ENCODE results near the gene KAZN.

The KAZN gene

GRCh38 chr1:14800014-14800413 lies 201.5 kb downstream of the KAZN start:
- in situ Hi-C loops (cut with HindIII; ENCODE audit: low sequenced_read_pairs) = no loop called here

GRCh38 chr1:14800500-14801076 lies 202.1 kb downstream of the KAZN start:
- H3K4me3 ChIP-seq (ENCODE audit: low read depth, low read length) = no peak overlapping the region
- no peak for DNase-seq (ENCODE audit: low read depth)
- in situ Hi-C loops (cut with HindIII; ENCODE audit: low sequenced_read_pairs) = no loop called here
- TF ChIP-seq CTCF (IDR thresholded peaks at IDR 0.05; ENCODE audit: low read depth, low read length, missing control alignments) = no peak

More at GRCh38 chr1:14800014-14800413, 201.5 kb downstream of the KAZN start:
- no peak for TF ChIP-seq CTCF (IDR thresholded peaks at IDR 0.05; ENCODE audit: low read depth, low read length, missing control alignments)
- no peak overlapping the region for H3K4me3 ChIP-seq (ENCODE audit: low read depth, low read length)
- DNase-seq (ENCODE audit: low read depth) = no peak

- no peak overlapping the region for H3K4me3 ChIP-seq (ENCODE audit: low read depth, low read length)
- no peak for DNase-seq (ENCODE audit: low read depth)
- in situ Hi-C loops (cut with HindIII; ENCODE audit: low sequenced_read_pairs) = no loop called here
- TF ChIP-seq CTCF (IDR thresholded peaks at IDR 0.05; ENCODE audit: low read depth, low read length, missing control alignments) = no peak
These were observed 204.7 kb downstream of the KAZN start for GRCh38 chr1:14803002-14803789.

- in situ Hi-C loops (cut with HindIII; ENCODE audit: low sequenced_read_pairs) = no loop called here
- TF ChIP-seq CTCF (IDR thresholded peaks at IDR 0.05; ENCODE audit: low read depth, low read length, missing control alignments) = peak; percentile 35
- no peak overlapping the region for H3K4me3 ChIP-seq (ENCODE audit: low read depth, low read length)
- no peak for DNase-seq (ENCODE audit: low read depth)
These were observed 206.1 kb downstream of the KAZN start for GRCh38 chr1:14804626-14805025.

GRCh38 chr1:14806772-14807171 lies 208.3 kb downstream of the KAZN start:
- in situ Hi-C loops (cut with HindIII; ENCODE audit: low sequenced_read_pairs) = no loop called here
- no peak for DNase-seq (ENCODE audit: low read depth)
- H3K4me3 ChIP-seq (ENCODE audit: low read depth, low read length) = no peak overlapping the region
- TF ChIP-seq CTCF (IDR thresholded peaks at IDR 0.05; ENCODE audit: low read depth, low read length, missing control alignments) = no peak

- no peak for TF ChIP-seq CTCF (IDR thresholded peaks at IDR 0.05; ENCODE audit: low read depth, low read length, missing control alignments)
- in situ Hi-C loops (cut with HindIII; ENCODE audit: low sequenced_read_pairs) = no loop called here
- no peak for DNase-seq (ENCODE audit: low read depth)
- no peak overlapping the region for H3K4me3 ChIP-seq (ENCODE audit: low read depth, low read length)
These were observed 210.3 kb downstream of the KAZN start for GRCh38 chr1:14808768-14809167.

Data from astrocyte of the cerebellum (primary cell).